Measurements from ENCODE around the gene BSG.

DNA sequence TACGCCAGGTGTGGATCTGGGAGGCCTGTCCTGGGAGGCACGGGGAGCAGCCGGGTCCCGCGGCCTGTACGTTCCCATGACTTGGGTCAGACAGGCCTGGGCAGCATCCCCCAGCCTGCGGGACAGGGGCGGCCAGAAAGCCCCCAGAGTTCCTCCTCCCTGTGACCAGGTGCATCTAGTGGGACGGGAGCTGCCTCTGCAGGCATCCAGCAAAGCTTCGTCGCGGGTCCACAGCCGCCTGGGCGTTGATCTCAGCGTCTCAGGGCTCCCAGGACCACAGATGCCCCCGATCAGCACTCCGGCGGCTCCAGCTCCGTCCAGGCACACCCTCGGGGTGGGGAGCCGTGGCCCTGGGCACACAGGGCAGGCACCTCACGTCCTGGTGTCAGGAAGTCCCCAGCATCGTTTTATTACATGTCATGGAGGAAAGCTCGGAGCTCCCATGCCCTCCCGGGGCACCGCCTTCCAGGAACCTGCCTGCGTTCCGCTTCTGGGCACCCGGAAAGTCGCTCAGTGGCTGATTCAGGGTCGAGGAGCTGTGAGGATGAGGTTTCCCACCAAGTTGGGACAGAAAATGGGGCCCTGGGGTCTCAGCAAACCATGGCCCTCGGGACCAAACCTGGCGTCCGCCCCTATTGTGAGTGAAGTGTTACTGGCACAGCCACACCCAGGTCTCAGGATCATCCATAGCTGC, 30.1 kb upstream of the BSG start:
- TF ChIP-seq ETS1 (conservative IDR thresholded peaks at IDR 0.05; ENCODE audit: control insufficient read depth, low read depth, low read length) (no peak), CEBPG (CRISPR knock-in tag; IDR thresholded peaks at IDR 0.05) (no peak), CEBPG (tag; conservative IDR thresholded peaks at IDR 0.05 in 1 of 2, IDR thresholded peaks at IDR 0.05 in 1 of 2) (no peak), HNRNPUL1 (IDR thresholded peaks at IDR 0.05; ENCODE audit: low read length) (no peak), SMC3 (conservative IDR thresholded peaks at IDR 0.05; ENCODE audit: insufficient read depth, low read depth, low read length) (no peak), REST (IDR thresholded peaks at IDR 0.05; ENCODE audit: borderline replicate concordance) (no peak), REST (CRISPR knock-in tag; IDR thresholded peaks at IDR 0.05; ENCODE audit: low read depth) (no peak), CREM (IDR thresholded peaks at IDR 0.05; ENCODE audit: low read depth) (no peak), MEF2A (IDR thresholded peaks at IDR 0.05; ENCODE audit: control insufficient read depth, low read depth, low read length) (no peak), NFE2L1 (tag; IDR thresholded peaks at IDR 0.05; ENCODE audit: borderline replicate concordance, low read depth) (no peak)
- TF ChIP-seq, protein P1, sequence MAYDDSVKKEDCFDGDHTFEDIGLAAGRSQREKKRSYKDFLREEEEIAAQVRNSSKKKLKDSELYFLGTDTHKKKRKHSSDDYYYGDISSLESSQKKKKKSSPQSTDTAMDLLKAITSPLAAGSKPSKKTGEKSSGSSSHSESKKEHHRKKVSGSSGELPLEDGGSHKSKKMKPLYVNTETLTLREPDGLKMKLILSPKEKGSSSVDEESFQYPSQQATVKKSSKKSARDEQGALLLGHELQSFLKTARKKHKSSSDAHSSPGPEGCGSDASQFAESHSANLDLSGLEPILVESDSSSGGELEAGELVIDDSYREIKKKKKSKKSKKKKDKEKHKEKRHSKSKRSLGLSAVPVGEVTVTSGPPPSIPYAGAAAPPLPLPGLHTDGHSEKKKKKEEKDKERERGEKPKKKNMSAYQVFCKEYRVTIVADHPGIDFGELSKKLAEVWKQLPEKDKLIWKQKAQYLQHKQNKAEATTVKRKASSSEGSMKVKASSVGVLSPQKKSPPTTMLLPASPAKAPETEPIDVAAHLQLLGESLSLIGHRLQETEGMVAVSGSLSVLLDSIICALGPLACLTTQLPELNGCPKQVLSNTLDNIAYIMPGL (CRISPR knock-in tag; IDR thresholded peaks at IDR 0.05), result no peak
- TF ChIP-seq, protein P2, sequence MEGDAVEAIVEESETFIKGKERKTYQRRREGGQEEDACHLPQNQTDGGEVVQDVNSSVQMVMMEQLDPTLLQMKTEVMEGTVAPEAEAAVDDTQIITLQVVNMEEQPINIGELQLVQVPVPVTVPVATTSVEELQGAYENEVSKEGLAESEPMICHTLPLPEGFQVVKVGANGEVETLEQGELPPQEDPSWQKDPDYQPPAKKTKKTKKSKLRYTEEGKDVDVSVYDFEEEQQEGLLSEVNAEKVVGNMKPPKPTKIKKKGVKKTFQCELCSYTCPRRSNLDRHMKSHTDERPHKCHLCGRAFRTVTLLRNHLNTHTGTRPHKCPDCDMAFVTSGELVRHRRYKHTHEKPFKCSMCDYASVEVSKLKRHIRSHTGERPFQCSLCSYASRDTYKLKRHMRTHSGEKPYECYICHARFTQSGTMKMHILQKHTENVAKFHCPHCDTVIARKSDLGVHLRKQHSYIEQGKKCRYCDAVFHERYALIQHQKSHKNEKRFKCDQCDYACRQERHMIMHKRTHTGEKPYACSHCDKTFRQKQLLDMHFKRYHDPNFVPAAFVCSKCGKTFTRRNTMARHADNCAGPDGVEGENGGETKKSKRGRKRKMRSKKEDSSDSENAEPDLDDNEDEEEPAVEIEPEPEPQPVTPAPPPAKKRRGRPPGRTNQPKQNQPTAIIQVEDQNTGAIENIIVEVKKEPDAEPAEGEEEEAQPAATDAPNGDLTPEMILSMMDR (IDR thresholded peaks at IDR 0.05 in 2 of 3, conservative IDR thresholded peaks at IDR 0.05 in 1 of 3; ENCODE audit: insufficient read depth in 2 of 3, low read depth in 1 of 3, low read length in 3 of 3), result no peak
